Left colon (tissue), 2 donors: ENCODE results near the gene HRCT1. TPM values are rescaled to one million over a fixed set of nuclear protein-coding genes. Genes with fewer than 3 reads are reported as not detected.
"Not testable (repeated sequence)": the region's sequence is repeated elsewhere in the genome, so short reads cannot be mapped to it uniquely, and the experiment has no call there.

ENCODE experiments used
- ATAC-seq: fragments of 200-7000 bp; cut with Tn5 transposase; one replicate; pipeline ENCODE4 v1.9.1; 2020; ENCODE audit warnings: mild to moderate bottlenecking, moderate library complexity
- DNase-seq, 2 donors: peaks; one replicate each; pipeline ENCODE4 v3.0.0-alpha.2; 2020
- intact Hi-C, 2 donors: fragments of 100-400 bp; cut with DNase I in 1 of 2; cut with micrococcal nuclease in 1 of 2; formaldehyde crosslinking; loops; one replicate each; pipeline versions ENCODE4 v1.11.2 to v1.14.0; 2022; cut with DNase I, micrococcal nuclease
- total RNA-seq, 2 donors: library from RNA; stranded (reverse); fragmentation: NEBNext Ultra II Directional; extraction: Animal tissue kit (Norgen Biotek cat#: 25700); gene quantifications; one replicate each; pipeline ENCODE4 v1.2.1, GENCODE V29; 2021
- donor health status: DM: no; HTN: no; CAD: no.
- donor health status: DM: yes; HTN: yes; CAD: no.

HRCT1 gene
- total RNA-seq, 2 donors from 2014 or later: 17.4 to 58.7 TPM

DNA sequence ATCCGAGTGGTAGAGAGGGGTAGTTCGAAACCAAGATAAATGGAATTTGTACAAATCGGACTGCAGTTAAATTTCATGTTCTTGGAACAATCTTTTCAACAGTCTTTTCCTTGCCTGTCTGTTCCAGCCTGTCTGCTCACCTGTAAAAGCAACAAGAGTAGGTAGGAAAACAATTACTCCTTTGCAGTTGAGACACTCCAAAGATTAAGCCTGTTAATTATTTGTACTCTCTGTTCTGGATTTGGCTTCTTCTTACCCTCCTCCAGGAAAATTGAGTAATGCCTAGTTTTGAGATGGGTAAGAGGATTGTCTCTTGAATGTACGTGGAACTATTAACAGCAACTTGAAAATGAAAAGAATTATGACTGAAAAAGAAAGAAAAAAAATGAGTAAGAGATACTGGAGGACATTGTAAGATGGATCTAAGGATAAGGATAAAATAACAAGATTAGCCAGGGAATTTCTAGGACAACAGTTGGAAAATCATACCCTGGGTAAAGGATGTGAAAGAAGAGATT is 27.6 kb downstream of the HRCT1 start:
- DNase-seq: no peak
- ATAC-seq: no peak
- intact Hi-C loops: no loop called here

DNA sequence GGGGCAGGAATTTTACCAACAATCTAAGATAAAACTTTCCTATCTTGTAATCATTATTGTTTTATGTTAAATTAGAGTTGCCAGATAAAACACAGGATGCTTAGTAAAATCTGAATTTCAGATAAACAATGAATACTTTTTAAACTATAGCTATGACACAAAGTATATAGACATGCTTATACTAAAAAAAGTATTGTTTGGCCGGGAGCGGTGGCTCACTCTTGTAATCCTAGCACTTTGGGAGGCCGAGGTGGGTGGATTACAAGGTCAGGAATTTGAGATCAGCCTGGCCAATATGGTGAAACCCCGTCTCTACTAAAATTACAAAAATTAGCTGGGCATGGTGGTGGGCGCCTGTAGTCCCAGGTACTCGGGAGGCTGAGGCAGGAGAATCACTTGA is 28.1 kb downstream of the HRCT1 start:
- DNase-seq: not testable (repeated sequence)

GRCh38 chr9:35935261-35935660 is 29.3 kb downstream of the HRCT1 start:
- intact Hi-C loops: no loop called here
- ATAC-seq (no peak), DNase-seq (no peak)

More for the DNA sequence above, 28.1 kb downstream of the HRCT1 start:
- intact Hi-C loops, ATAC-seq: not testable (repeated sequence)

DNA sequence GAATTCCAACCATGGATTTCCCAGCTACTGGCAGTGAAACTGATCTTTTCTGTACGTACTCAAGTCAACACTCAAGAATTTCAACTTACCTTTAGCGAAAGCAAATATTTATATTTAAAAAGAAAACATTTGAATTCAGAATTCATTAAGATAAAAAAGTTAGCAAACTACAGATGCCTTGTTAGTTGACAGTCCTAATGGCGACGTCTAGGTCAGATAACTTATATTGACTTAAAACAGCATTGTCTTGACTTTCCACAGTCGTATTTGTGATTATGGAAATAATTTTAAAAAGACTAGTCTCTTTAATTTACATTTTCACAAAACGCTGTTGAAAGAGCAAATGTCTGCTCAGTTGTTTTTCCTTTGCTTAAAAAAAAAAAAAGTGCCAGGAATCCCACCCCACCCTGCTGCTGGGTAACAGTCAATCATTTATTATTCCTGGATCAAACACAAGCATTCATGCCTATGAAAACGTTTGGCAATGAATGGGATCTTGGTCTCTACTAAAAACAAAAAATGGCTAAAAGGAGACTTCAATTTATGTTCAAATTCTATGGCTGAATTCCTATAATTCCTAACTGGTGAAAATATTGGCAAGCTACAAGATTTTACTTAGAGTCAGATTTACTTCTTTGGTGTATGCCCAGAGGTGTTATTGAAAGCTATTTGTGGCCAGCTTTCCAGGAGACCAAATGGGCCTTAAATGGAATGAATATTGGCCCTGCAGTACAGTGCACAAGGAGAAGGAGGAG is 29.9 kb downstream of the HRCT1 start:
- no peak for DNase-seq
- intact Hi-C loops: no loop called here

DNA sequence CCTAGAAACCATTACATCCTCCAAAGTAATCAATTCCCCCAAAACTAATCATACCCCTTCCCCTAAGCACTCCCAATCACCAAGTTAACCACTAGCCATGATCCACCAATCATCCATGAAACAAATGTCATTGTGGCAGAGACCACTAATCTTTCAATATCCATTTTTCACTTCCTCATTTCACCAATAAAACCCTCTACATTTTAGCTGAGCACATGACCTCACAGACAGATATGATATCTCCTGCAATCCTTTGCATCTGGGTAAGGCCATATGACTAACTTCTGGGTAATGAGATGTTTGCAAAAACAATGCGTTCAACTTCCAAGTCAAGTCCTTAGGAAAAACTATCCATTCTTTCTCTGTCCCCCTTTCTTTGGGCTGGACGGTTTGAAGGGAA is 31.2 kb downstream of the HRCT1 start:
- intact Hi-C loops: no loop called here
- DNase-seq (no peak), ATAC-seq (no peak)

More for the DNA sequence above, 29.9 kb downstream of the HRCT1 start:
- no peak for ATAC-seq

- DNase-seq (no peak), ATAC-seq (no peak)
- intact Hi-C loops: no loop called here
These were observed 32.7 kb downstream of the HRCT1 start for GRCh38 chr9:35938474-35939356.

GRCh38 chr9:35939679-35940250 is 33.8 kb downstream of the HRCT1 start:
- ATAC-seq (no peak), DNase-seq (no peak)
- intact Hi-C loops: no loop called here

- DNase-seq (no peak), ATAC-seq (peak; percentile 56)
- intact Hi-C loops: no loop called here
These were observed 34.7 kb downstream of the HRCT1 start for GRCh38 chr9:35940458-35941407.

- no peak for ATAC-seq
- intact Hi-C loops: no loop called here
These were observed 36.3 kb downstream of the HRCT1 start for GRCh38 chr9:35942286-35942685.

GRCh38 chr9:35944173-35944572 is 38.2 kb downstream of the HRCT1 start:
- intact Hi-C loops: no loop called here
- peak; percentile 11 for ATAC-seq
- peak in 1 of 2 donors; percentile 39 for DNase-seq

More at GRCh38 chr9:35942286-35942685, 36.3 kb downstream of the HRCT1 start:
- DNase-seq: no peak

DNA sequence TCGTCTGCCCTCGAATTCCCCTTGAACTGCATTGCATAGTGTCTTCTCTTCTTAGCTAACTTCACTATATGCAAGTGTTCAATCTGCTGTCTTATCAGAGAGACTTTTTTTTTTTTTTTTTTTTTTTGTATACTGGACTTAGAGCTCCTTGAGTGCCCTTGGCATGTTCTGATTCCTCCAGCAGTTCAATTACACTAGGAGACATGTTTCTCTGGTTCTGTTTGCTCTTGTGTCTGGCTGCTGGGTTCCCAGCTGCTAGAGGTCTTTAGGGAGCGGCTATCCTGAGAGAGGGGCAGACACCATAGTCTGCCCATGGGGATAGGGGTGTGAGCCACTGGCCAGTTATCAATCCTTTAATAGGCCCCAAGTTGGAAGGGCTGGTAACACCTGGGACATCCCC is 38.8 kb downstream of the HRCT1 start:
- DNase-seq: no peak
- peak; percentile 18 for ATAC-seq
- intact Hi-C loops: loop anchor here in 1 of 2 donors (5.0 kb wide), 1 partner anchor 43 kb away; no protein-coding TSS in a partner anchor

- ATAC-seq (peak; percentile 28), DNase-seq (peak; percentile 82 to 92)
- intact Hi-C loops: loop anchor here in 1 of 2 donors (5.0 kb wide), 1 partner anchor 43 kb away; no protein-coding TSS in a partner anchor
These were observed 39.5 kb downstream of the HRCT1 start for GRCh38 chr9:35945341-35946018.

GRCh38 chr9:35948451-35948850 is 42.4 kb downstream of the HRCT1 start:
- ATAC-seq (peak; percentile 8), DNase-seq (no peak)
- intact Hi-C loops: loop anchor here in 1 of 2 donors (5.0 kb wide), 1 partner anchor 46 kb away; no protein-coding TSS in a partner anchor

DNA sequence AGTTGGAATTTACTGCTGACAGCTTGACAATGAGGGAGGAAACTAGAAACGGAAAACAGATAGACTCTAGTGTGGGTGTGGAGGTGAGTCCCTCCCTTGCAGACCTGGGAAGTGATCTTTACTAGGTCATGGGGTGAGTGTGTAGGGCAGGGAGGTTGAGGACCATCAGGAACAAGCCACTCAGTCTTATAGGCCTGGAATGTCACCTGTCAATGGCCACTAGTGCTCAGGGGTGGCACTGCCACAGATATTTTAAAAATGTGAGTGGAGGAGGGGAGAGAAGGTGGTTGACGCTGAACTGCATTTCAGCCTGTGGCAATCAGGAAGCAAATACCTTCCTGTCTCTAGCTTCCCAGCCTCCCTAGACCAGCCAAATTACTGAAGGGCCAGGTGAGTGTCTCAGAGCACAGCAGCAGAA is 42.9 kb downstream of the HRCT1 start:
- peak; percentile 28 to 60 for DNase-seq
- ATAC-seq: peak; percentile 82
- intact Hi-C loops: loop anchor here in 1 of 2 donors (5.0 kb wide), 1 partner anchor 47 kb away; no protein-coding TSS in a partner anchor

- DNase-seq (no peak), ATAC-seq (no peak)
- intact Hi-C loops: loop anchor here in 1 of 2 donors (10.0 kb wide), 1 partner anchor 383 kb away; no protein-coding TSS in a partner anchor
These were observed 45.7 kb downstream of the HRCT1 start for GRCh38 chr9:35951736-35952135.

- intact Hi-C loops: loop anchor here in 1 of 2 donors (10.0 kb wide), 1 partner anchor 382 kb away; no protein-coding TSS in a partner anchor
- no peak for ATAC-seq
- no peak for DNase-seq
These were observed 46.7 kb downstream of the HRCT1 start for GRCh38 chr9:35952526-35953191.
